Measurements from ENCODE around the gene C10orf143.

C10orf143 gene

GRCh38 chr10:130080461-130080814, 30.2 kb downstream of the C10orf143 start:
- no peak for DNase-seq (ENCODE audit: low read depth)
- no peak for TF ChIP-seq CTCF (IDR thresholded peaks at IDR 0.05; ENCODE audit: control insufficient read depth, insufficient read depth, low read depth, low read length, missing control alignments)
- no peak overlapping the region for H3K4me3 ChIP-seq (ENCODE audit: control insufficient read depth, low read depth, low read length)

DNA sequence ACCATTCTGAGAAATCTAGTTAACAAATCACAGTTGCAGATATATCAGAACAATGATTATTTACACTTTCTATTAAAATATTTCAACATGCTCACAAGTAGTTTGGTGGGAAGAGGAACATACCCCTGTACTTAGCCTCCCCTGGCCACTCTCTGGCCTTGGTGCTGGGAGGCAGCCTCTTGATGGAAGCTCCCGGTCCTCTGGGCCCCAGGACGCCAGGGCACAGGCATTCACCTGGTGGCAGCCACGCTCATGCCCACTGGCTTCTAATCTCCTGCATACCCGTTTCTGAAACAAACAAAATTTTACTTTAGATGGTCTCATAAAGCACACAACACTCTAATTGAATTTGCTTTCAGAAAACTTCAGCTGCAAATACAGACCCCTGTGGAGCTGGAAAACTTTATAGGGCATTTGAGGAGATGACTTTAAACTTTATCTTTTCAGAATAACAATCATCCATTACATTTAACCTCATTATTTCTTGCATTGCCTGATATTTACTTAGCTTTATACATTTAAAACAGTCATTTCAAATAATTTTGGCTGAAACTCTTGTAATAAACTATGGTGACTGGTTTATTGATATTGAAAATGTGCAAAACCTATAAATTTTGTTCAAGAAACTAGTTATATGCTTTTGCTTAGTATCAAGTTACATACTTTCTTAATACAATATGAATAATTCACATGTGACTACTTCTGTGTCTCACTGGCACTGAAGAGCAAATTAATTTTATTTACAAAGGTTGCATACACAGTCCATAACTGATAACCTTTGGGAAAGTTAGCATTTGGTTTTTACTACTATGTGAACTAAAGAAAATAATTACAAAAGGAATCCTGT, 30.8 kb downstream of the C10orf143 start:
- no peak for TF ChIP-seq CTCF (IDR thresholded peaks at IDR 0.05; ENCODE audit: control insufficient read depth, insufficient read depth, low read depth, low read length, missing control alignments)
- H3K4me3 ChIP-seq (ENCODE audit: control insufficient read depth, low read depth, low read length) = no peak overlapping the region

DNA sequence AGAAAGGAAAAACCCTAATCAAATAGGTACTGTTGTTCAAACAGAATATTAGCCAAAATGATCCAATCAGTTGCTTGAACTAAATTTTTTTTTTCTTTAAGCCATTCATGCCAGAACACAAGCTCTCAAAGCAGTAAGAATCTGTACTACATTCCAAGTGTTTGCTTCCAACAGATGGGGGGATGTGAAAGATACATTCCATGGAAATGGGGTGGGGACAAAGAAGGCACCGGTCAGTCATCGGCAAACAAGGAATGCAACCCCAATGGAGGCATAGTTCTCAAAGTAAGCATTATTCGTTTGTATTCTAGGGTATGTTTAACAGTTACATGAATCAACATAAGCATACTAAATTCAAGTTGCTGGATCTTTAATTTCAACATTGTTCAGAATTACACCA, 32.5 kb downstream of the C10orf143 start:
- no peak for DNase-seq (ENCODE audit: low read depth)
- TF ChIP-seq CTCF (IDR thresholded peaks at IDR 0.05; ENCODE audit: control insufficient read depth, insufficient read depth, low read depth, low read length, missing control alignments) = no peak
- H3K4me3 ChIP-seq (ENCODE audit: control insufficient read depth, low read depth, low read length) = no peak overlapping the region

More for the DNA sequence above, 30.8 kb downstream of the C10orf143 start:
- no peak for DNase-seq (ENCODE audit: low read depth)

DNA sequence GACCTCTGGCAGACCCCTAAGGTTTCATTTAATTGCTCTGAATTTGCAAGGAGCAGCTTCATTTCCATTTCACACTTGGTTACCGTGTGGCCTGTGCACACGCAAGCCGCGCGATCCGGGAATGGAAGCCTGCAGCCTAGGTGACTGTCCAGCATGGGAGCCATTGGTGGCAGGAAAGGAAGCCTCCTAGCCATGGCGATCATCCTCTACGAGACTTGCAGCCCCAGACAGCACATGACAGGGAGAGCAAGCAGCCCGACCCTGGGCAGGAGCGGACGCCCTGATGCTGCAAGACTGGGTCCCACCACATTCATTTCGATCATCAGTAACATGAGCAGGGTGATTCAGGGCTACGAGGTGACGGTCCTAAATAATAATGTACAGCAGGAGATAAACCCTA, 33.9 kb downstream of the C10orf143 start:
- no peak for TF ChIP-seq CTCF (IDR thresholded peaks at IDR 0.05; ENCODE audit: control insufficient read depth, insufficient read depth, low read depth, low read length, missing control alignments)
- no peak overlapping the region for H3K4me3 ChIP-seq (ENCODE audit: control insufficient read depth, low read depth, low read length)
- no peak for DNase-seq (ENCODE audit: low read depth)

GRCh38 chr10:130074639-130075038, 36.0 kb downstream of the C10orf143 start:
- H3K4me3 ChIP-seq (ENCODE audit: control insufficient read depth, low read depth, low read length) = no peak overlapping the region
- peak; percentile 39 for TF ChIP-seq CTCF (IDR thresholded peaks at IDR 0.05; ENCODE audit: control insufficient read depth, insufficient read depth, low read depth, low read length, missing control alignments)
- no peak for DNase-seq (ENCODE audit: low read depth)

GRCh38 chr10:130073912-130074311, 36.7 kb downstream of the C10orf143 start:
- no peak overlapping the region for H3K4me3 ChIP-seq (ENCODE audit: control insufficient read depth, low read depth, low read length)
- no peak for DNase-seq (ENCODE audit: low read depth)
- TF ChIP-seq CTCF (IDR thresholded peaks at IDR 0.05; ENCODE audit: control insufficient read depth, insufficient read depth, low read depth, low read length, missing control alignments) = no peak

Data from AG09309 (cell line).